ES-I3 (cell line): ENCODE results near the gene CCDC106.

Source experiments
- H3K36me3 ChIP-seq: 2 replicates; pipeline ENCODE4 v1.6.1; 2013; ENCODE audit warnings: mild to moderate bottlenecking, low read length, control low read depth, moderate library complexity; ENCODE audit not compliant: insufficient read depth
- H3K4me1 ChIP-seq: 2 replicates; pipeline ENCODE4 v1.6.1; 2013; ENCODE audit warnings: mild to moderate bottlenecking, control low read depth, low read length; ENCODE audit not compliant: insufficient read depth
- H3K9ac ChIP-seq: 2 replicates; pipeline ENCODE4 v1.6.1; 2013; ENCODE audit warnings: low read depth, mild to moderate bottlenecking, low read length, moderate library complexity
- H3K9me3 ChIP-seq: 2 replicates; pipeline ENCODE4 v1.6.1; 2013; ENCODE audit warnings: mild to moderate bottlenecking, low read length, moderate library complexity; ENCODE audit not compliant: control insufficient read depth, insufficient read depth

Gene CCDC106

GRCh38 chr19:55656988-55657747 lies 9.2 kb downstream of the CCDC106 start:
- H3K9ac ChIP-seq = peak overlapping the region; percentile 84
- H3K4me1 ChIP-seq = peaks cover 18% of the 10 kb centered on the region
- H3K9me3 ChIP-seq = no peaks in the 10 kb centered on the region
- H3K36me3 ChIP-seq = peaks cover 4% of the 10 kb centered on the region; the same call in 1 of the 2 replicates

GRCh38 chr19:55658846-55659459 lies 10.9 kb downstream of the CCDC106 start:
- H3K4me1 ChIP-seq = peaks cover 18% of the 10 kb centered on the region
- H3K9ac ChIP-seq = no peak overlapping the region
- peaks cover 19% of the 10 kb centered on the region for H3K36me3 ChIP-seq
- H3K9me3 ChIP-seq = no peaks in the 10 kb centered on the region

- H3K9me3 ChIP-seq = no peaks in the 10 kb centered on the region
- H3K4me1 ChIP-seq = peaks cover 18% of the 10 kb centered on the region
- peaks cover 23% of the 10 kb centered on the region for H3K36me3 ChIP-seq
- peak overlapping the region; percentile 6; the same call in 1 of the 2 replicates for H3K9ac ChIP-seq
Observed at GRCh38 chr19:55659822-55660221, 11.8 kb downstream of the CCDC106 start.

GRCh38 chr19:55660404-55660803 lies 12.4 kb downstream of the CCDC106 start:
- Histone ChIP-seq H3K4me1 (peaks cover 18% of the 10 kb centered on the region), H3K9ac (no peak overlapping the region), H3K36me3 (peaks cover 23% of the 10 kb centered on the region)

GRCh38 chr19:55660991-55661390 lies 13.0 kb downstream of the CCDC106 start:
- Histone ChIP-seq H3K9ac (no peak overlapping the region), H3K4me1 (peaks cover 18% of the 10 kb centered on the region), H3K36me3 (peaks cover 23% of the 10 kb centered on the region), H3K9me3 (no peaks in the 10 kb centered on the region)

More at GRCh38 chr19:55660404-55660803, 12.4 kb downstream of the CCDC106 start:
- no peaks in the 10 kb centered on the region for H3K9me3 ChIP-seq

GRCh38 chr19:55661826-55662225 lies 13.8 kb downstream of the CCDC106 start:
- Histone ChIP-seq H3K36me3 (peaks cover 30% of the 10 kb centered on the region), H3K4me1 (peaks cover 13% of the 10 kb centered on the region), H3K9me3 (no peaks in the 10 kb centered on the region), H3K9ac (no peak overlapping the region)

- Histone ChIP-seq H3K9me3 (no peaks in the 10 kb centered on the region), H3K36me3 (peaks cover 33% of the 10 kb centered on the region), H3K4me1 (no peaks in the 10 kb centered on the region), H3K9ac (no peak overlapping the region)
Observed at GRCh38 chr19:55663846-55664536, 16.0 kb downstream of the CCDC106 start.

- Histone ChIP-seq H3K4me1 (no peaks in the 10 kb centered on the region), H3K9ac (no peak overlapping the region), H3K36me3 (peaks cover 34% of the 10 kb centered on the region), H3K9me3 (no peaks in the 10 kb centered on the region)
Observed at GRCh38 chr19:55666343-55667005, 18.5 kb downstream of the CCDC106 start.

GRCh38 chr19:55667006-55667381 lies 19.0 kb downstream of the CCDC106 start:
- Histone ChIP-seq H3K4me1 (peaks cover under 1% of the 10 kb centered on the region; the same call in 1 of the 2 replicates), H3K36me3 (peaks cover 32% of the 10 kb centered on the region), H3K9ac (no peak overlapping the region), H3K9me3 (no peaks in the 10 kb centered on the region)

GRCh38 chr19:55667511-55667910 lies 19.5 kb downstream of the CCDC106 start:
- Histone ChIP-seq H3K36me3 (peaks cover 30% of the 10 kb centered on the region), H3K9ac (no peak overlapping the region), H3K9me3 (no peaks in the 10 kb centered on the region), H3K4me1 (peaks cover 4% of the 10 kb centered on the region; the same call in 1 of the 2 replicates)

- H3K9ac ChIP-seq = no peak overlapping the region
- H3K4me1 ChIP-seq = peaks cover 4% of the 10 kb centered on the region; the same call in 1 of the 2 replicates
- peaks cover 26% of the 10 kb centered on the region for H3K36me3 ChIP-seq
- no peaks in the 10 kb centered on the region for H3K9me3 ChIP-seq
Observed at GRCh38 chr19:55667958-55668357, 19.9 kb downstream of the CCDC106 start.

GRCh38 chr19:55668603-55669348 lies 20.8 kb downstream of the CCDC106 start:
- Histone ChIP-seq H3K9me3 (no peaks in the 10 kb centered on the region), H3K36me3 (peaks cover 18% of the 10 kb centered on the region; the same call in 1 of the 2 replicates), H3K4me1 (peaks cover 7% of the 10 kb centered on the region), H3K9ac (no peak overlapping the region)

- H3K4me1 ChIP-seq = peaks cover 8% of the 10 kb centered on the region
- H3K36me3 ChIP-seq = peaks cover 13% of the 10 kb centered on the region; the same call in 1 of the 2 replicates
- H3K9me3 ChIP-seq = no peaks in the 10 kb centered on the region
- no peak overlapping the region for H3K9ac ChIP-seq
Observed at GRCh38 chr19:55669418-55670279, 21.6 kb downstream of the CCDC106 start.
